ENCODE measurements around the gene MYCN.

DNA sequence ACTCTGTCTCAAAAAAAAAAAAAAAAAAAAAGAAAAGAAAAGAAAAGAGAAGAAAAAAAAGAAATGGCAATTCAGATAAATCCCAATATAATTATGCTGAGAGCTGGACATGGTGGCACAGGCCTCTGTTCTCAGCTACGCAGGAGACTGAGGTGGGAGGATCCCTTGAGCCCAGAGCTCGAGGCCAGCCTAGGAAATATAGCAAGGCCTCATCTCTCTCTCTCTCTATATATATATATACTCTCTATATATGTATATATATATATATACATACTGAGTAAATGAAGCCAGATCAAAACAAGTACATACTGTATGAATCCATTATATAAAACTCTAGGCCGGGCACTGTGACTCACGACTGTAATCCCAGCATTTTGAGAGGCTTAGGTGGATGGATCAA lies 30.6 kb upstream of the MYCN start:
- TF ChIP-seq, protein P1, sequence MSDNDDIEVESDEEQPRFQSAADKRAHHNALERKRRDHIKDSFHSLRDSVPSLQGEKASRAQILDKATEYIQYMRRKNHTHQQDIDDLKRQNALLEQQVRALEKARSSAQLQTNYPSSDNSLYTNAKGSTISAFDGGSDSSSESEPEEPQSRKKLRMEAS (IDR thresholded peaks at IDR 0.05; ENCODE audit: low read depth) = no peak
- TF ChIP-seq, protein P2, sequence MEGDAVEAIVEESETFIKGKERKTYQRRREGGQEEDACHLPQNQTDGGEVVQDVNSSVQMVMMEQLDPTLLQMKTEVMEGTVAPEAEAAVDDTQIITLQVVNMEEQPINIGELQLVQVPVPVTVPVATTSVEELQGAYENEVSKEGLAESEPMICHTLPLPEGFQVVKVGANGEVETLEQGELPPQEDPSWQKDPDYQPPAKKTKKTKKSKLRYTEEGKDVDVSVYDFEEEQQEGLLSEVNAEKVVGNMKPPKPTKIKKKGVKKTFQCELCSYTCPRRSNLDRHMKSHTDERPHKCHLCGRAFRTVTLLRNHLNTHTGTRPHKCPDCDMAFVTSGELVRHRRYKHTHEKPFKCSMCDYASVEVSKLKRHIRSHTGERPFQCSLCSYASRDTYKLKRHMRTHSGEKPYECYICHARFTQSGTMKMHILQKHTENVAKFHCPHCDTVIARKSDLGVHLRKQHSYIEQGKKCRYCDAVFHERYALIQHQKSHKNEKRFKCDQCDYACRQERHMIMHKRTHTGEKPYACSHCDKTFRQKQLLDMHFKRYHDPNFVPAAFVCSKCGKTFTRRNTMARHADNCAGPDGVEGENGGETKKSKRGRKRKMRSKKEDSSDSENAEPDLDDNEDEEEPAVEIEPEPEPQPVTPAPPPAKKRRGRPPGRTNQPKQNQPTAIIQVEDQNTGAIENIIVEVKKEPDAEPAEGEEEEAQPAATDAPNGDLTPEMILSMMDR (IDR thresholded peaks at IDR 0.05) = no peak
- TF ChIP-seq SMC3 (IDR thresholded peaks at IDR 0.05; ENCODE audit: low read depth, low read length) = no peak
- TF ChIP-seq, protein P3, sequence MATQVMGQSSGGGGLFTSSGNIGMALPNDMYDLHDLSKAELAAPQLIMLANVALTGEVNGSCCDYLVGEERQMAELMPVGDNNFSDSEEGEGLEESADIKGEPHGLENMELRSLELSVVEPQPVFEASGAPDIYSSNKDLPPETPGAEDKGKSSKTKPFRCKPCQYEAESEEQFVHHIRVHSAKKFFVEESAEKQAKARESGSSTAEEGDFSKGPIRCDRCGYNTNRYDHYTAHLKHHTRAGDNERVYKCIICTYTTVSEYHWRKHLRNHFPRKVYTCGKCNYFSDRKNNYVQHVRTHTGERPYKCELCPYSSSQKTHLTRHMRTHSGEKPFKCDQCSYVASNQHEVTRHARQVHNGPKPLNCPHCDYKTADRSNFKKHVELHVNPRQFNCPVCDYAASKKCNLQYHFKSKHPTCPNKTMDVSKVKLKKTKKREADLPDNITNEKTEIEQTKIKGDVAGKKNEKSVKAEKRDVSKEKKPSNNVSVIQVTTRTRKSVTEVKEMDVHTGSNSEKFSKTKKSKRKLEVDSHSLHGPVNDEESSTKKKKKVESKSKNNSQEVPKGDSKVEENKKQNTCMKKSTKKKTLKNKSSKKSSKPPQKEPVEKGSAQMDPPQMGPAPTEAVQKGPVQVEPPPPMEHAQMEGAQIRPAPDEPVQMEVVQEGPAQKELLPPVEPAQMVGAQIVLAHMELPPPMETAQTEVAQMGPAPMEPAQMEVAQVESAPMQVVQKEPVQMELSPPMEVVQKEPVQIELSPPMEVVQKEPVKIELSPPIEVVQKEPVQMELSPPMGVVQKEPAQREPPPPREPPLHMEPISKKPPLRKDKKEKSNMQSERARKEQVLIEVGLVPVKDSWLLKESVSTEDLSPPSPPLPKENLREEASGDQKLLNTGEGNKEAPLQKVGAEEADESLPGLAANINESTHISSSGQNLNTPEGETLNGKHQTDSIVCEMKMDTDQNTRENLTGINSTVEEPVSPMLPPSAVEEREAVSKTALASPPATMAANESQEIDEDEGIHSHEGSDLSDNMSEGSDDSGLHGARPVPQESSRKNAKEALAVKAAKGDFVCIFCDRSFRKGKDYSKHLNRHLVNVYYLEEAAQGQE (IDR thresholded peaks at IDR 0.05; ENCODE audit: low read depth, low read length) = no peak
- no peak for TF ChIP-seq EZH2phosphoT487 (IDR thresholded peaks at IDR 0.05; ENCODE audit: borderline replicate concordance, low read depth)
- no peak for TF ChIP-seq TEAD4 (IDR thresholded peaks at IDR 0.05; ENCODE audit: borderline replicate concordance, insufficient read depth)
- no peak for TF ChIP-seq RXRA (IDR thresholded peaks at IDR 0.05; ENCODE audit: borderline replicate concordance, low read depth)
- TF ChIP-seq FOSL2 (IDR thresholded peaks at IDR 0.05; ENCODE audit: borderline replicate concordance, low read depth) = no peak
- no peak for TF ChIP-seq GABPA (IDR thresholded peaks at IDR 0.05; ENCODE audit: low read depth)
- no peak for TF ChIP-seq GATA2 (CRISPR knock-in tag; IDR thresholded peaks at IDR 0.05)
